K562 (cell line): ENCODE measurements around the gene ZNF213. TPM values are rescaled to one million over a fixed set of nuclear protein-coding genes. Genes with fewer than 3 reads are reported as not detected.
A peak's percentile ranks its signal among the peaks of the same experiment; 100 is the strongest.

Source experiments
- ATAC-seq: fragments of 200-7000 bp; cut with Tn5 transposase; 3 replicates; pipeline ENCODE4 v1.9.1; 2020; ENCODE audit warnings: moderate library complexity
- BruUV-seq: library from RNA; stranded (reverse); fragments of 400-500 nt; replicated peaks from 2 replicates; lab custom pipeline; 2021; lab: Mats Ljungman, UMichigan
- CTCF ChIA-PET: fragments of 300-600 bp; formaldehyde crosslinking; extraction: SDS; loops from one replicate; lab custom pipeline; 2021; ENCODE audit warnings: low intra/inter-chr PET ratio; lab: Yijun Ruan, JAX
- POLR2A ChIA-PET: fragments of 300-600, 350-650 bp; sonication (Branson Sonifier 250); formaldehyde crosslinking; extraction: SDS; loops from one replicate; lab custom pipeline; 2021; ENCODE audit warnings: antibody characterized with exemption, inconsistent platforms; lab: Yijun Ruan, JAX
- DNase-seq, 4 experiments: peaks; one replicate each; pipeline versions ENCODE4 v3.0.0 to v3.0.0-alpha.2; 2011 to 2018; ENCODE audit warnings: low spot score in 3 of 4, mixed read lengths in 3 of 4; ENCODE audit errors: extremely low read depth in 1 of 4
- FAIRE-seq: peaks from 2 replicates; lab custom pipeline; 2011; peaks lifted over from hg19 to GRCh38; lab: Jason Lieb, UNC
- H2AFZ ChIP-seq: 2 replicates; pipeline ENCODE4 v1.6.0; 2011; ENCODE audit warnings: low read depth, low read length, control low read depth, inconsistent platforms
- H3K27ac ChIP-seq: fragments of 200-600 bp; 3 replicates; pipeline ENCODE4 v1.8.0; 2011; ENCODE audit warnings: low read depth, mild to moderate bottlenecking, control low read depth, inconsistent platforms, low read length, moderate library complexity, mixed read lengths; ENCODE audit errors: extremely low read depth
- H3K27me3 ChIP-seq, 2 experiments: fragments of 300-600 bp in 1 of 2; 2 replicates in 1 of 2; 3 replicates in 1 of 2; pipeline versions ENCODE4 v1.6.0 to v1.8.0; 2011; ENCODE audit warnings: inconsistent platforms in 2 of 2, low read length in 2 of 2, mild to moderate bottlenecking in 1 of 2, mixed read lengths in 1 of 2, moderate library complexity in 1 of 2; ENCODE audit not compliant: control insufficient read depth in 2 of 2, insufficient read depth in 2 of 2
- H3K36me3 ChIP-seq: fragments of 300-600 bp; 3 replicates; pipeline ENCODE4 v1.8.0; 2011; ENCODE audit warnings: mild to moderate bottlenecking, low read length, inconsistent platforms; ENCODE audit not compliant: control insufficient read depth, insufficient read depth
- H3K4me1 ChIP-seq, 2 experiments: fragments of 200-600 bp in 1 of 2; replicated peaks in 1 of 2; 2 replicates in 1 of 2; 3 replicates in 1 of 2; pipeline versions ENCODE4 v1.5.1 to v1.8.0; 2011; ENCODE audit warnings: inconsistent platforms in 2 of 2, low read length in 2 of 2, mild to moderate bottlenecking in 1 of 2, mixed read lengths in 1 of 2, moderate library complexity in 1 of 2; ENCODE audit not compliant: control insufficient read depth in 2 of 2, insufficient read depth in 2 of 2
- H3K4me2 ChIP-seq: 2 replicates; pipeline ENCODE4 v1.6.1; 2011; ENCODE audit warnings: low read length, control low read depth, inconsistent platforms, mixed read lengths; ENCODE audit not compliant: insufficient read depth
- H3K4me3 ChIP-seq: fragments of 200-600 bp; sonication (generic), shearing (Covaris generic); 2 replicates; pipeline ENCODE4 v1.5.1; 2016; ENCODE audit warnings: control low read depth, inconsistent platforms
- H3K79me2 ChIP-seq: fragments of 200-600 bp; 3 replicates; pipeline ENCODE4 v1.8.0; 2011; ENCODE audit warnings: low read length, inconsistent platforms; ENCODE audit not compliant: control insufficient read depth, insufficient read depth
- H3K9ac ChIP-seq, 2 experiments: 2 replicates each; pipeline versions ENCODE4 v1.6.0 to v1.6.1; 2011; ENCODE audit warnings: low read depth in 2 of 2, low read length in 2 of 2, control low read depth in 1 of 2, inconsistent platforms in 1 of 2, mild to moderate bottlenecking in 1 of 2, mixed read lengths in 1 of 2; ENCODE audit not compliant: insufficient read depth in 1 of 2
- H3K9me1 ChIP-seq: one replicate; pipeline ENCODE4 v1.6.0; 2011; ENCODE audit warnings: inconsistent platforms, mild to moderate bottlenecking, low read length, moderate library complexity; ENCODE audit not compliant: control insufficient read depth, insufficient read depth
- H3K9me3 ChIP-seq: replicated peaks from 2 replicates; pipeline ENCODE4 v1.5.1; 2011; ENCODE audit warnings: low read depth, low read length, inconsistent platforms; ENCODE audit not compliant: control insufficient read depth, insufficient read depth
- H4K20me1 ChIP-seq: replicated peaks from 2 replicates; pipeline ENCODE4 v1.6.1; 2011; ENCODE audit warnings: low read length, inconsistent platforms, mixed read lengths; ENCODE audit not compliant: control insufficient read depth, insufficient read depth
- RBM39 ChIP-seq: fragments of 200-400 bp; formaldehyde crosslinking; optimal IDR thresholded peaks from 2 replicates; pipeline ENCODE3; 2018; ENCODE audit warnings: low read depth, low read length
- TFAP4 ChIP-seq: sonication (generic); formaldehyde crosslinking; IDR thresholded peaks from 2 replicates; pipeline ENCODE4 v1.8.0; 2022; ENCODE audit warnings: missing genetic modification reagents, mild to moderate bottlenecking, moderate library complexity, borderline replicate concordance
- WGBS: fragments of 100-300 bp; shearing (Covaris generic); methylation state at CpG from one replicate; pipeline ENCODE4 v1.1.6; 2016; ENCODE audit warnings: low coverage, mixed read lengths; ENCODE audit not compliant: insufficient coverage; ENCODE audit errors: missing lambda C conversion rate; 5-methylcytosine and 5-hydroxymethylcytosine counted together
- in situ Hi-C: fragments of 300-500 bp; cut with MboI; formaldehyde crosslinking; loops from 4 replicates; pipeline ENCODE4 v1.15.0; 2018; ENCODE audit warnings: inconsistent platforms, mixed read lengths
- intact Hi-C: fragments of 100-400 bp; cut with micrococcal nuclease; formaldehyde crosslinking; loops from 2 replicates; pipeline ENCODE4 v1.14.2; 2022
- polyA plus RNA-seq, 8 experiments: library from polyadenylated mRNA; depleted of rRNA in 4 of 8; stranded (reverse) in 5 of 8; unstranded in 3 of 8; fragments of >200 nt; fragmentation: Nextera tagmentation in 2 of 8; fragmentation: Illumina TruSeq in 1 of 8; extraction: Ambion mirVana in 2 of 8; extraction: Trizol in 1 of 8; gene quantifications; 2 replicates each; pipeline versions ENCODE4 v1.2.1 to v1.2.3, GENCODE V29; 2011 to 2014; ENCODE audit warnings: inconsistent platforms in 1 of 8, missing spikeins in 1 of 8
- total RNA-seq, 7 experiments: library from RNA; depleted of rRNA in 6 of 7; stranded (reverse); fragments of >200 nt in 6 of 7; fragmentation: Illumina TruSeq in 2 of 7; extraction: Trizol in 2 of 7; gene quantifications; 2 replicates each; pipeline versions ENCODE4 v1.2.1 to v1.2.3, GENCODE V29; 2011 to 2021; ENCODE audit warnings: low replicate concordance in 1 of 7

The ZNF213 gene
- total and polyA plus RNA-seq, 9 of the 15 experiments (the other 6 are each of a cell fraction or from before 2014, with no cell fraction given), result 0.49 to 10.0 (median 1.8) TPM

- DNase-seq (no peak), ATAC-seq (no peak), FAIRE-seq (no peak)
- WGBS, result 20% methylated on average over 19 of the region's 20 CpGs
- peaks cover 2 to 26% of the 10 kb centered on the region in 2 experiments; a peak in 3 of 5 replicates for H3K27me3 ChIP-seq
- TF ChIP-seq RBM39, result no peak
- 0 out of 2 replicates have a peak, but pooled peaks have one; percentile 15 for TF ChIP-seq TFAP4 (CRISPR knock-in tag)
- intact Hi-C loops (no loop called here), in situ Hi-C loops (no loop called here)
- no peak overlapping the region for H3K4me2 ChIP-seq
- H3K79me2 ChIP-seq, result no peaks in the 10 kb centered on the region
- no peaks in the 10 kb centered on the region for H3K9me3 ChIP-seq
- CTCF ChIA-PET, result no interaction called here
- no peak overlapping the region for H2AFZ ChIP-seq
- peaks cover 2 to 42% of the 10 kb centered on the region in 2 experiments; a peak in 3 of 5 replicates for H3K4me1 ChIP-seq
- H3K9me1 ChIP-seq, result no peaks in the 10 kb centered on the region
- H3K36me3 ChIP-seq, result no peaks in the 10 kb centered on the region
- no peaks in the 10 kb centered on the region for H4K20me1 ChIP-seq
- POLR2A ChIA-PET, result no interaction called here
- no peak overlapping the region for H3K4me3 ChIP-seq
- BruUV-seq, result no TSS peak
- H3K9ac ChIP-seq, result peak overlapping the region in 1 of 2 experiments; percentile 29; a peak in 1 of 4 replicates
- H3K27ac ChIP-seq, result no peak overlapping the region
Measured at GRCh38 chr16:3092501-3092941, 42.3 kb upstream of the ZNF213 start.
